Measurements from ENCODE around the gene GLA. TPM values are rescaled to one million over a fixed set of nuclear protein-coding genes. Genes with fewer than 3 reads are reported as not detected.

The GLA gene
- total and polyA plus RNA-seq, 2 of the 4 experiments (the other 2 are of a cell fraction), result 27.9 to 38.7 TPM

DNA sequence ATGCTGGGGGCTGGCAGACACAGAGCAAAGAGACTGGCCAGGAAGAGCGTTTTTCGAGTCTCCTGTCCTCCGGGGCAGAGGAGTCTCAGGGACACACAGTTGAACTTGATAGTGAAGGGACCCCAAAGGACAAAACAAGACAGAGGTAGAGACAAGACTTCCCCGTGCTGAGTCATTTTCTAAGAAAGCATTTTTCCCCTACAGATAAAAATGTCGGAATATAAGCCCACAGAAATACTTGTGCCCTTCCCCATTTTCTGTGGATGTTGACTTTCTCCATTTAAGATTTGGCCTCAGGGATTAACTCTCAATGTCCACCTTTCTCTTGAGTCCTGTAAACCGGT, 21.2 kb downstream of the GLA start:
- H2AFZ ChIP-seq (replicated peaks; ENCODE audit: low read length, poor library complexity), result no peak overlapping the region
- H3K14ac ChIP-seq (replicated peaks; ENCODE audit: low read depth, low read length), result no peak overlapping the region
- no peak for ATAC-seq (ENCODE audit: low read depth)
- H2AK5ac ChIP-seq (ENCODE audit: low read depth, low read length), result no peak overlapping the region
- ChIA-PET POLR2A (ENCODE audit: unreplicated experiment) (no interaction called here), CTCF (no interaction called here)
- H3K9ac ChIP-seq (ENCODE audit: low read depth, low read length), result no peak overlapping the region
- no peaks in the 10 kb centered on the region for H3K4me1 ChIP-seq (ENCODE audit: control insufficient read depth, insufficient read depth, low read length)
- H3K4me2 ChIP-seq (ENCODE audit: low read depth, low read length), result no peak overlapping the region
- H4K5ac ChIP-seq (ENCODE audit: low read depth, low read length), result no peak overlapping the region
- dilution Hi-C loops (cut with HindIII; ENCODE audit: low sequenced_read_pairs, unreplicated experiment), result no loop called here
- no peak overlapping the region for H3K4me3 ChIP-seq (ENCODE audit: insufficient read depth, low read depth, low read length)
- no peak overlapping the region for H4K91ac ChIP-seq (ENCODE audit: insufficient read depth, low read depth, low read length)
- WGBS, 2 experiments (ENCODE audit: extremely low coverage in 2 of 2, insufficient read length in 1 of 2), result 53% methylated on average over 2 of the region's 6 CpGs; no CpG with 5 or more reads in 1 of the 2 experiments
- peaks cover 16% of the 10 kb centered on the region; the same call in 1 of the 2 replicates for H3K27me3 ChIP-seq (ENCODE audit: control insufficient read depth, insufficient read depth, low read length)
- no peak overlapping the region for H3K23ac ChIP-seq (ENCODE audit: low read depth, low read length)
- intact Hi-C loops (cut with micrococcal nuclease), result no loop called here
- H2BK5ac ChIP-seq (ENCODE audit: low read depth, low read length, poor library complexity, severe bottlenecking), result no peak overlapping the region
- peaks cover 4% of the 10 kb centered on the region for H3K9me1 ChIP-seq (ENCODE audit: insufficient read depth, low read length)
- no peak overlapping the region for H2BK120ac ChIP-seq (ENCODE audit: low read depth, low read length)
- no peaks in the 10 kb centered on the region for H3K9me3 ChIP-seq (ENCODE audit: control insufficient read depth, insufficient read depth, low read length)
- peaks cover 0 to 7% of the 10 kb centered on the region in 2 experiments; a peak in 2 of 4 replicates for H3K79me1 ChIP-seq (ENCODE audit: low read depth in 1 of 2, low read length in 2 of 2)
- no peak overlapping the region for H3K56ac ChIP-seq (ENCODE audit: extremely low read depth, insufficient read depth, low read length)
- H3K18ac ChIP-seq (ENCODE audit: low read depth, low read length), result no peak overlapping the region
- in situ Hi-C loops (cut with MboI; ENCODE audit: low sequenced_read_pairs), result no loop called here
- H2BK15ac ChIP-seq (ENCODE audit: low read depth, low read length), result no peak overlapping the region
- no peak overlapping the region for H3K4ac ChIP-seq (ENCODE audit: low read depth, low read length)
- no TSS peak for BruUV-seq (replicated peaks)
- no peak for DNase-seq
- H2BK20ac ChIP-seq (ENCODE audit: low read depth, low read length), result no peak overlapping the region
- H3K27ac ChIP-seq (ENCODE audit: insufficient read depth, low read length), result no peak overlapping the region
- H4K20me1 ChIP-seq (ENCODE audit: insufficient read depth, low read length), result no peaks in the 10 kb centered on the region
- no peak overlapping the region for H4K8ac ChIP-seq (ENCODE audit: low read depth in 2 of 2, low read length in 2 of 2)
- no peaks in the 10 kb centered on the region; the same call in 1 of the 2 replicates for H3K36me3 ChIP-seq (ENCODE audit: control insufficient read depth, insufficient read depth, low read length)
- H2AK9ac ChIP-seq (replicated peaks; ENCODE audit: low read depth, low read length, poor library complexity), result no peak overlapping the region
- TF ChIP-seq RFX5 (IDR thresholded peaks at IDR 0.05; ENCODE audit: low read depth, low read length) (no peak), CEBPB (IDR thresholded peaks at IDR 0.05; ENCODE audit: low read depth, low read length) (no peak), FOS (IDR thresholded peaks at IDR 0.05; ENCODE audit: low read depth, low read length) (no peak), RCOR1 (IDR thresholded peaks at IDR 0.05; ENCODE audit: insufficient replicate concordance, low read length) (no peak), NFE2L2 (IDR thresholded peaks at IDR 0.05; ENCODE audit: low read depth, low read length) (no peak), SMC3 (IDR thresholded peaks at IDR 0.05; ENCODE audit: low read depth, low read length) (no peak), POLR2A (IDR thresholded peaks at IDR 0.05; ENCODE audit: low read depth, low read length) (no peak), RAD21 (IDR thresholded peaks at IDR 0.05; ENCODE audit: low read length) (no peak), MXI1 (IDR thresholded peaks at IDR 0.05; ENCODE audit: borderline replicate concordance, low read depth, low read length) (no peak), MAZ (IDR thresholded peaks at IDR 0.05; ENCODE audit: borderline replicate concordance, low read depth, low read length) (no peak), BHLHE40 (IDR thresholded peaks at IDR 0.05; ENCODE audit: low read depth, low read length) (no peak), MAFK (IDR thresholded peaks at IDR 0.05; ENCODE audit: low read depth, low read length) (no peak), CHD1 (IDR thresholded peaks at IDR 0.05; ENCODE audit: low read depth, low read length) (no peak)
- TF ChIP-seq, protein P1, sequence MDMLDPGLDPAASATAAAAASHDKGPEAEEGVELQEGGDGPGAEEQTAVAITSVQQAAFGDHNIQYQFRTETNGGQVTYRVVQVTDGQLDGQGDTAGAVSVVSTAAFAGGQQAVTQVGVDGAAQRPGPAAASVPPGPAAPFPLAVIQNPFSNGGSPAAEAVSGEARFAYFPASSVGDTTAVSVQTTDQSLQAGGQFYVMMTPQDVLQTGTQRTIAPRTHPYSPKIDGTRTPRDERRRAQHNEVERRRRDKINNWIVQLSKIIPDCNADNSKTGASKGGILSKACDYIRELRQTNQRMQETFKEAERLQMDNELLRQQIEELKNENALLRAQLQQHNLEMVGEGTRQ (IDR thresholded peaks at IDR 0.05; ENCODE audit: low read depth, low read length), result no peak
- TF ChIP-seq, protein P2, sequence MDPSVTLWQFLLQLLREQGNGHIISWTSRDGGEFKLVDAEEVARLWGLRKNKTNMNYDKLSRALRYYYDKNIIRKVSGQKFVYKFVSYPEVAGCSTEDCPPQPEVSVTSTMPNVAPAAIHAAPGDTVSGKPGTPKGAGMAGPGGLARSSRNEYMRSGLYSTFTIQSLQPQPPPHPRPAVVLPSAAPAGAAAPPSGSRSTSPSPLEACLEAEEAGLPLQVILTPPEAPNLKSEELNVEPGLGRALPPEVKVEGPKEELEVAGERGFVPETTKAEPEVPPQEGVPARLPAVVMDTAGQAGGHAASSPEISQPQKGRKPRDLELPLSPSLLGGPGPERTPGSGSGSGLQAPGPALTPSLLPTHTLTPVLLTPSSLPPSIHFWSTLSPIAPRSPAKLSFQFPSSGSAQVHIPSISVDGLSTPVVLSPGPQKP (IDR thresholded peaks at IDR 0.05; ENCODE audit: borderline replicate concordance, low read depth, low read length), result no peak
- TF ChIP-seq, protein P3, sequence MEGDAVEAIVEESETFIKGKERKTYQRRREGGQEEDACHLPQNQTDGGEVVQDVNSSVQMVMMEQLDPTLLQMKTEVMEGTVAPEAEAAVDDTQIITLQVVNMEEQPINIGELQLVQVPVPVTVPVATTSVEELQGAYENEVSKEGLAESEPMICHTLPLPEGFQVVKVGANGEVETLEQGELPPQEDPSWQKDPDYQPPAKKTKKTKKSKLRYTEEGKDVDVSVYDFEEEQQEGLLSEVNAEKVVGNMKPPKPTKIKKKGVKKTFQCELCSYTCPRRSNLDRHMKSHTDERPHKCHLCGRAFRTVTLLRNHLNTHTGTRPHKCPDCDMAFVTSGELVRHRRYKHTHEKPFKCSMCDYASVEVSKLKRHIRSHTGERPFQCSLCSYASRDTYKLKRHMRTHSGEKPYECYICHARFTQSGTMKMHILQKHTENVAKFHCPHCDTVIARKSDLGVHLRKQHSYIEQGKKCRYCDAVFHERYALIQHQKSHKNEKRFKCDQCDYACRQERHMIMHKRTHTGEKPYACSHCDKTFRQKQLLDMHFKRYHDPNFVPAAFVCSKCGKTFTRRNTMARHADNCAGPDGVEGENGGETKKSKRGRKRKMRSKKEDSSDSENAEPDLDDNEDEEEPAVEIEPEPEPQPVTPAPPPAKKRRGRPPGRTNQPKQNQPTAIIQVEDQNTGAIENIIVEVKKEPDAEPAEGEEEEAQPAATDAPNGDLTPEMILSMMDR (conservative IDR thresholded peaks at IDR 0.05; ENCODE audit: low read depth, low read length), result no peak
